ENCODE data around the gene SEPTIN3.
A peak's percentile ranks its signal among the peaks of the same experiment; 100 is the strongest.
"Not testable (repeated sequence)": the region's sequence is repeated elsewhere in the genome, so short reads cannot be mapped to it uniquely, and the experiment has no call there.

SEPTIN3 gene

GRCh38 chr22:41943661-41944209 lies 25.5 kb upstream of the SEPTIN3 start:
- no peak for DNase-seq

DNA sequence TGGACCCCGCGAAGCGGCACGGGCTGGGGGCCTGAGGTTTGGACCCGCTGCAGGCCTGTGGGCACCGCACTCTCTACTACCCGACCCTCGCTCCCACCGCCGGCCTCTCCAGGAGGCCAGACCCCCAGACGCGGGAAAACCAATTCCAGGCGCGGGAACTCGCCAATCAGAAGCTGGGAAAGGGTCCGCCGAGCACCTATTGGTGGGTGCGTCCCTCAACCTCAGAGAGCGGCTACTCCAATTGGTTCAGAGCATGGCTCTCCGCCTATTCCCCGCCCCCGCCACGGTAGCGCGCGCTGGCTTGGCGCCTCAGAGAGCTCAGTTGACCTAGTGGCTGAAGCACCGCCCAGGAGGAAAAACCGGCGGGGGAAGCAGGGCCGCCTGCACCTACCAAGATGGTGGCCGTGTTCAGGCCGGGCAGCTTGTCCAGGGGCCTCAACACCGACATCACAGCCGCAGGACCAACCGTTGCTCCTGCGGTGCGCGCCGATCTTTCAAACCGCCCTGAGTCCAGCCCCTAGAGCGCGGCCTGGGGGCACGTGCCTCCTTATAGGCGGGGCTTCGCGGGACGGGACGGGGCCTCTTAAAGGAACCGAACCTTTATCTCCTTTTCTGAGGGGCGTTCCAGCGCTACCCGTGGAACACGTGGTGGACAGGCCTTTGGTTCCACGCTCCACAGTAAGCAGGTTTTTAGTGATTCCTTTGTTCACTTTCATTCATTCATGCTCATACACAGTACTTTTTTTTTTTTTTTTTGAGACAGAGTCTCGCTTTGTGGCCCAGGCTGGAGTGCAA lies 22.4 kb upstream of the SEPTIN3 start, which contains the start of gene CENPM:
Gene CENPM, minus strand, starts transcription at position 524 of the 795 bp plus-strand sequence. Its CDS starts 76 bp downstream, at position 448.
- DNase-seq = peak; percentile 71 to 95 (median 84)

- no peak for DNase-seq
Measured at GRCh38 chr22:41947424-41948080, 21.7 kb upstream of the SEPTIN3 start.

GRCh38 chr22:41948142-41948541 lies 21.1 kb upstream of the SEPTIN3 start:
- no peak for DNase-seq

DNA sequence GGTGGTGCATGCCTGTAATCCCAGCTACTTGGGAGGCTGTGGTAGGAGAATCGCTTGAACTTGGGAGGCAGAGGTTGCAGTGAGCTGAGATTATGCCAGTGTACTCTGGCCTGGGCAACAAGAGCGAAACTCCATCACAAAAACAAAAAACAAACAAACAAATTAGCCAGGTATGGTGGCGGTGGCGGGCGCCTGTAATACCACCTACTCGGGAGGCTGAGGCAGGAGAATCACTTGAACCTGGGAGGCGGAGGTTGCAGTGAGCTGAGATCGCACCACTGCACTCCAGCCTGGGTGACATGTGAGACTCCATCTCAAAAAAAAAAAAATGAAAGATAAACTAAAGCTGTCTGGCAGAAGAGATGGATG lies 20.3 kb upstream of the SEPTIN3 start:
- not testable (repeated sequence) for DNase-seq

DNA sequence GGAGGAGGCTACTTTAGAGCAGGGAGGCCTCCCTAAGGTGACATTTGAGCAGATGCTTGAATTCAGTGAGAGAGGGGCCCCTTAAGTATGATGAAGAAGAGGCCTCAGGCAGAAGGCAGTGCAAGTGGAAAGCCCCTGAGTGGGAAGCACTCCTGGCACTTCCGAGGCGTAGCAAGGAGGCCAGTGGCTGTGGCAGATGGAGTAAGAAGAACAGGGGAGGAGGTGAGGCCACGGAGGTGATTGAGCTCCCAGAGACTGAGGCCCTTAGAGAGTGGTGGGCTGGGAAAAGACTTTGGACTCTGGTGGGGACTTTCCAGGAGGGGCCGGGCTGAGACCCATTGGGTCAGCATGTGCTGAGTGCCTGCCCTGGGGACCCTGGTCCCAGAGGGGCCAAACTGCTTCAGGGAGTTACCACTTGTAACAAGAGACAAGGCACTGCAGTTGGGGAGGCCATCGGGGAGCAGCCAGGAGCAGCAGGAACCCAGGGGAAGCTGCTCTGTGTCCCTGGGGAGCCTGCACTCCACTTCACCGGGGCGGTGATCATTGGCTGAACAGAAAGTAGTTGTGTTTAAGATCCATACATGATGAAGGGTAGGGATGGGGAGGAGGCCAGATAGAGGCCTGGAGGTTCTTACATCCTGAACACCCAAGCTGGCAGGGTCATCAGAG lies 19.8 kb upstream of the SEPTIN3 start:
- no peak for DNase-seq

DNA sequence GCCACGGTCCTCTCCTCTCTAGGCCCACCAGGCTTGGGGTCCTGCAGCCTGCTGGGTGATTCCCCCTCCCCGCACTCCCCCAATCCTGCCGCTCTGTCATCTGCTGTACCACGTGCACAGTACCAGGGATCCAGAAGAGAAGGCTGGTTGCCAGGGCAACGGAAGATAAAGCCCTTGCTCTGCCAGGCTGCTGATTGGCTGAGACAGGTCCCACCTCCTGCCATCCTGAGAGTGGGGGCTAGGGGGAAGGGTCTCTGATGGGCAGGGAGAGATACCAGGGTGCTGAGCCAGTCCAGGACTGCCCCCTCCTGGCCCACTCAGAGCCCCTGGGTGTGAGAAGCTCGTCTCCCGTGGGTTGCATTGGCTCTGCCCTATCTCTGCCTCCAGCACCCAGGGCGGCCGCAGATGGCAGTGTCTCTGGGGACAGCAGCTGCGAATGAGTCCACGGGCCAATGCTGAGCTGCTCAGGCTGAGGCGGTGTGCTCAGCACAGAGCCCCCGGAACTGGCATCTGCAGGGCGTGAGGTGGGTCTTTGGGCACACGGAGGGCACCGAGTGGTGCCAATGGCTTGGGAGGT lies 17.3 kb upstream of the SEPTIN3 start, which contains the start of gene SMIM45:
Gene SMIM45, plus strand, starts transcription at position 253 of the 577 bp plus-strand sequence.
- no peak for DNase-seq

GRCh38 chr22:41952713-41953112 lies 16.5 kb upstream of the SEPTIN3 start:
- DNase-seq = no peak

GRCh38 chr22:41957941-41958556 lies 11.2 kb upstream of the SEPTIN3 start:
- no peak for DNase-seq

- no peak for DNase-seq
Measured at GRCh38 chr22:41963453-41964111, 5.7 kb upstream of the SEPTIN3 start.

GRCh38 chr22:41964112-41964491 lies 5.1 kb upstream of the SEPTIN3 start:
- no peak for DNase-seq

GRCh38 chr22:41966225-41966606 lies 3.0 kb upstream of the SEPTIN3 start:
- no peak for DNase-seq

DNA sequence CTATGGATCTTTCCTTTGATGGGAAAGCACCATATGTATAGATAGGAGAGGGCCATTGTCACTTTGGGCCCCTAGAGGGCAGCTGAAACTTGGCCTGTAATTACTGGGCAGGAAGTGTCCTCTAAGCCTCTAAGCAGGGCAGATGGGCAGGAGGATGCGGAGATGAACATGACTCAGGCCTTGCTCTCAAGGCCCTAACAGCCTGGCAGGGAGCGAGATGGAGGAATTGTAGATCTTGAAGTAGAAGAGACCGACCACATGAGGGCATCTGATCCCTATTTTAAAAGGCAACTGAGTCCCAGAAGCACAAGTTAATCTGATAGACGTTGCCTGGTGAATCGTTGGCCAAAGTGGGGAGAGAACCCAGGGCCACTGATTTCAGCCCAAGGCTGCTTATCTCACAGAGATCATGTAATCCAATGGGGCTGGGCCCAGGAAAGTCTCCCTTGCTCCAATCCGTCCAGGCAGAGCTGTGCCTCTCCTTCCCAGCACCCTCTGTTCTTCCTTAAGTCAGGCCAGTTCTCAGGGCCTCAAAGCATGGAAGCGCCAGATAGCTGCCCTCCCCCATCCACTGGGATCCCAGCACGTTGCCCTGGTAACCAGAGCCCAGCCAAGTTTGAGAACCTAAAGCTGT lies 2.5 kb upstream of the SEPTIN3 start:
- peak in 2 of 5 experiments; percentile 11 to 79 for DNase-seq

GRCh38 chr22:41968601-41969000 lies 642 bp upstream of the SEPTIN3 start:
- DNase-seq = no peak

DNA sequence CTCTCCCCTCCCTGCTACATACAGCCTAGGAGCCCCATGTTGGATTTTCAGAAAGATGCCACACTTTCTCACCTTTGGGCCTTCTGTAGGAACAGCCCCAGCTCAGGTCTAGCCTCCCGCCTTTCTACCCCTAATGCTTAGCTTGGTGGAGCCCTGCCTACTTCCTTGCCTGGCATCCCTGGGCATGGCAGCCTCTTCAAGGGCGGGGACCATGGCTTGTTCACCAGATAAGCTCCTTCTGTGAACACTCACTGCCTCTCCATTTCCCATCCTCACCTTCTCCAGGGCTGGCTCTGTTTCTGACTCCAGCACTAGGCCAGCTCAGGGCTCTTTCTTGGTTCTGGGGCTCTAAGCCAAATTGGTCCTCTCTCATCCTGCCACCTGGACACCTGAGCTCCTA lies 1.4 kb downstream of the SEPTIN3 start:
- DNase-seq = no peak

- DNase-seq = no peak
Measured at GRCh38 chr22:41971431-41971830, 2.2 kb downstream of the SEPTIN3 start.

GRCh38 chr22:41974691-41975290 lies 5.5 kb downstream of the SEPTIN3 start:
- peak in 1 of 5 experiments; percentile 30 for DNase-seq

DNA sequence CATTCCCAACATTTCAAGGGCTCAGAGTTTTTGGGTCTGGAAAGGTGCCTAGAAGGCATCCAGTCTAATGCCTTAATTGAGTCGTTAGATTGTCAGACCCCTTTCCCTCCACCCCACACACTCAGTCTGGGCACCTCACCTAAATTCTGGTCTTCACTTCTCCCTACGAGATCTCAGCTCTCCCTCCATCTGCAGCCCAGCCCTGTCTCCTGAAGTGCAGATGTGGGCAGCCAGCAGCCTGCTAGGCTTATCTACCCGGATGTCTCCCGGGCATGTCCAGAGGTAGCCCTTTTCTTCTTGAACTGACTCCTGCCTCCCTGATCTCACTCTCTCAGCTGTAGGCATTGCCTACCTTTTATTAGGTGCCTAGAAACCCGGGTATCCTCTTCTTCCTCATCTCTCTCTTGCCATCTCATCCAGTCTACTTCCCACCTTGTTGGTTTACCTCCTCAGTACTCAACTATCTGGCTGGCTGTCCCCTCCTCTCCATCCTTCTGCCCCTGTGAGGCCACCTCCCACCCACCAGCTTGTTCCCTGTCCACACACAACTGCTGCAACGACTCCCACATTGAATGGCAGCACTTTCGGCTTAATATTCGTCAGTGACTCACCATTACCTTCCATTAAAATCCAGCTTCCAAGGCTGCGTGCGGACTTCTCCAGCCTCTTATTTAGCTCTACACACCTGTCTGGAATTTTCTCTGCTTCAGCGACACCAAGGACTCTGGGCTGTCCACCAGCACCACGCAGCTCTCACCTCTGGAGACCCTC lies 6.2 kb downstream of the SEPTIN3 start:
- no peak for DNase-seq

- peak; percentile 22 to 72 (median 34) for DNase-seq
Measured at GRCh38 chr22:41976070-41976901, 7.0 kb downstream of the SEPTIN3 start.
